Mesendoderm (in vitro differentiated cells): ENCODE measurements around the gene ZC2HC1C.

ENCODE experiments used
- DNase-seq: peaks from one replicate; pipeline ENCODE4 v3.0.0; 2013
- H2AK5ac ChIP-seq: 2 replicates; pipeline ENCODE4 v1.6.1; 2013; ENCODE audit warnings: low read length, inconsistent platforms
- H2BK120ac ChIP-seq: 2 replicates; pipeline ENCODE4 v1.6.1; 2013; ENCODE audit warnings: low read depth, mild to moderate bottlenecking, low read length, moderate library complexity, mixed read lengths
- H2BK15ac ChIP-seq: replicated peaks from 2 replicates; pipeline ENCODE4 v1.6.1; 2013; ENCODE audit warnings: low read depth, mild to moderate bottlenecking, moderate library complexity
- H2BK5ac ChIP-seq: 2 replicates; pipeline ENCODE4 v1.6.1; 2013; ENCODE audit warnings: low read length, inconsistent platforms
- H3K18ac ChIP-seq: 2 replicates; pipeline ENCODE4 v1.6.1; 2013; ENCODE audit warnings: mild to moderate bottlenecking, low read length, mixed read lengths
- H3K23ac ChIP-seq: one replicate; pipeline ENCODE4 v1.6.1; 2013; ENCODE audit warnings: low read length
- H3K27ac ChIP-seq: 2 replicates; pipeline ENCODE4 v1.5.1; 2013; ENCODE audit warnings: low read depth, mild to moderate bottlenecking, inconsistent platforms, low read length, moderate library complexity
- H3K27me3 ChIP-seq: 2 replicates; pipeline ENCODE4 v1.6.1; 2013; ENCODE audit warnings: low read length, control low read depth, mild to moderate bottlenecking, inconsistent platforms; ENCODE audit not compliant: insufficient read depth, poor library complexity
- H3K36me3 ChIP-seq: 2 replicates; pipeline ENCODE4 v1.6.1; 2013; ENCODE audit warnings: low read length, inconsistent platforms; ENCODE audit not compliant: control insufficient read depth, insufficient read depth
- H3K4ac ChIP-seq: one replicate; pipeline ENCODE4 v1.6.1; 2013; ENCODE audit warnings: low read depth, mild to moderate bottlenecking, low read length, moderate library complexity
- H3K4me1 ChIP-seq: 2 replicates; pipeline ENCODE4 v1.6.1; 2013; ENCODE audit warnings: low read depth, low read length, inconsistent platforms; ENCODE audit not compliant: control insufficient read depth
- H3K4me2 ChIP-seq: 2 replicates; pipeline ENCODE4 v1.6.1; 2013; ENCODE audit warnings: low read length
- H3K4me3 ChIP-seq: 2 replicates; pipeline ENCODE4 v1.5.1; 2013; ENCODE audit warnings: mild to moderate bottlenecking, low read length
- H3K56ac ChIP-seq: one replicate; pipeline ENCODE4 v1.6.1; 2013; ENCODE audit warnings: low read length
- H3K79me1 ChIP-seq: 2 replicates; pipeline ENCODE4 v1.6.1; 2013; ENCODE audit warnings: low read length, inconsistent platforms
- H3K79me2 ChIP-seq: 2 replicates; pipeline ENCODE4 v1.6.1; 2013; ENCODE audit warnings: mild to moderate bottlenecking, low read length; ENCODE audit not compliant: control insufficient read depth, insufficient read depth
- H3K9ac ChIP-seq: 2 replicates; pipeline ENCODE4 v1.6.1; 2013; ENCODE audit warnings: low read length, inconsistent platforms
- H4K5ac ChIP-seq: one replicate; pipeline ENCODE4 v1.6.1; 2013; ENCODE audit warnings: low read length
- H4K8ac ChIP-seq: one replicate; pipeline ENCODE4 v1.6.1; 2013; ENCODE audit warnings: low read depth, mild to moderate bottlenecking, control low read depth, low read length, moderate library complexity
- WGBS: extraction: QIAGEN DNeasy Blood & Tissue Kit; methylation state at CpG from one replicate; pipeline ENCODE4 v1.1.7; 2013; ENCODE audit warnings: low lambda C conversion rate, missing lambda C conversion rate; ENCODE audit not compliant: insufficient coverage; ENCODE audit errors: extremely low coverage; 5-methylcytosine and 5-hydroxymethylcytosine counted together

ZC2HC1C gene

GRCh38 chr14:75032939-75033338 is 36.5 kb upstream of the ZC2HC1C start:
- H3K18ac ChIP-seq, result no peak overlapping the region
- no peak overlapping the region for H2BK120ac ChIP-seq
- no CpG with 5 or more reads among the region's 2 CpGs for whole genome bisulfite sequencing
- no peaks in the 10 kb centered on the region for H3K27me3 ChIP-seq
- H3K36me3 ChIP-seq, result no peaks in the 10 kb centered on the region
- no peak overlapping the region for H4K8ac ChIP-seq
- no peak overlapping the region for H3K9ac ChIP-seq
- DNase-seq, result no peak
- no peak overlapping the region for H3K56ac ChIP-seq
- no peaks in the 10 kb centered on the region for H3K79me2 ChIP-seq
- no peak overlapping the region for H3K4me2 ChIP-seq
- no peak overlapping the region for H3K23ac ChIP-seq
- H3K4me3 ChIP-seq, result no peak overlapping the region
- no peak overlapping the region for H3K27ac ChIP-seq
- H3K79me1 ChIP-seq, result no peaks in the 10 kb centered on the region
- no peak overlapping the region for H2BK15ac ChIP-seq
- no peaks in the 10 kb centered on the region for H3K4me1 ChIP-seq
- H4K5ac ChIP-seq, result no peak overlapping the region
- no peak overlapping the region for H3K4ac ChIP-seq
- no peak overlapping the region for H2AK5ac ChIP-seq
- H2BK5ac ChIP-seq, result no peak overlapping the region

- H3K27me3 ChIP-seq, result no peaks in the 10 kb centered on the region
- H3K4ac ChIP-seq, result no peak overlapping the region
- no peaks in the 10 kb centered on the region for H3K79me2 ChIP-seq
- no peaks in the 10 kb centered on the region for H3K79me1 ChIP-seq
- no peak overlapping the region for H2AK5ac ChIP-seq
- no peak overlapping the region for H3K4me2 ChIP-seq
- no peak overlapping the region for H3K27ac ChIP-seq
- H3K36me3 ChIP-seq, result no peaks in the 10 kb centered on the region
- no peak overlapping the region for H3K4me3 ChIP-seq
- no peak overlapping the region for H2BK5ac ChIP-seq
- no peak overlapping the region for H2BK15ac ChIP-seq
- no peaks in the 10 kb centered on the region for H3K4me1 ChIP-seq
- H3K56ac ChIP-seq, result no peak overlapping the region
- no peak for DNase-seq
- H4K5ac ChIP-seq, result no peak overlapping the region
- H2BK120ac ChIP-seq, result no peak overlapping the region
- H4K8ac ChIP-seq, result no peak overlapping the region
- no CpG with 5 or more reads among the region's 1 CpG for WGBS
- H3K23ac ChIP-seq, result no peak overlapping the region
- H3K18ac ChIP-seq, result no peak overlapping the region
- no peak overlapping the region for H3K9ac ChIP-seq
These were observed 28.9 kb upstream of the ZC2HC1C start for GRCh38 chr14:75040507-75040906.

GRCh38 chr14:75040959-75041358 is 28.5 kb upstream of the ZC2HC1C start:
- Histone ChIP-seq H3K27ac (no peak overlapping the region), H3K79me2 (no peaks in the 10 kb centered on the region), H3K27me3 (no peaks in the 10 kb centered on the region), H2AK5ac (no peak overlapping the region), H4K8ac (no peak overlapping the region), H3K18ac (no peak overlapping the region), H3K4me1 (no peaks in the 10 kb centered on the region), H3K4ac (no peak overlapping the region), H3K4me3 (no peak overlapping the region), H3K9ac (no peak overlapping the region), H2BK5ac (no peak overlapping the region), H2BK15ac (no peak overlapping the region), H4K5ac (no peak overlapping the region), H3K56ac (no peak overlapping the region), H3K36me3 (no peaks in the 10 kb centered on the region), H3K79me1 (no peaks in the 10 kb centered on the region), H3K4me2 (no peak overlapping the region), H2BK120ac (no peak overlapping the region), H3K23ac (no peak overlapping the region)
- no peak for DNase-seq
- no CpG with 5 or more reads among the region's 2 CpGs for WGBS

- Histone ChIP-seq H2AK5ac (no peak overlapping the region), H3K27me3 (no peaks in the 10 kb centered on the region), H3K4ac (no peak overlapping the region), H3K4me1 (no peaks in the 10 kb centered on the region), H3K4me2 (no peak overlapping the region), H2BK15ac (no peak overlapping the region), H3K18ac (no peak overlapping the region), H3K23ac (no peak overlapping the region), H3K79me1 (peaks cover 2% of the 10 kb centered on the region), H3K27ac (no peak overlapping the region), H3K56ac (no peak overlapping the region), H4K8ac (no peak overlapping the region), H3K79me2 (no peaks in the 10 kb centered on the region), H3K36me3 (no peaks in the 10 kb centered on the region), H4K5ac (no peak overlapping the region), H3K9ac (no peak overlapping the region), H2BK5ac (no peak overlapping the region), H2BK120ac (no peak overlapping the region), H3K4me3 (no peak overlapping the region)
- WGBS, result no CpG with 5 or more reads among the region's 4 CpGs
- no peak for DNase-seq
These were observed 27.8 kb upstream of the ZC2HC1C start for GRCh38 chr14:75041613-75042012.

GRCh38 chr14:75042035-75042434 is 27.4 kb upstream of the ZC2HC1C start:
- Histone ChIP-seq H3K4me1 (no peaks in the 10 kb centered on the region), H3K56ac (no peak overlapping the region), H3K27me3 (no peaks in the 10 kb centered on the region), H2BK5ac (no peak overlapping the region), H3K79me1 (peaks cover 2% of the 10 kb centered on the region), H3K4me2 (no peak overlapping the region), H3K9ac (no peak overlapping the region), H3K79me2 (no peaks in the 10 kb centered on the region), H3K23ac (no peak overlapping the region), H2AK5ac (no peak overlapping the region), H2BK15ac (no peak overlapping the region), H2BK120ac (no peak overlapping the region), H3K27ac (no peak overlapping the region), H3K18ac (no peak overlapping the region), H3K4me3 (no peak overlapping the region), H4K8ac (no peak overlapping the region), H3K4ac (no peak overlapping the region), H4K5ac (no peak overlapping the region), H3K36me3 (no peaks in the 10 kb centered on the region)
- no peak for DNase-seq
- WGBS, result no CpG with 5 or more reads among the region's 6 CpGs

- no peak overlapping the region for H3K56ac ChIP-seq
- H3K23ac ChIP-seq, result no peak overlapping the region
- no peaks in the 10 kb centered on the region for H3K27me3 ChIP-seq
- no peak overlapping the region for H2BK5ac ChIP-seq
- no peak overlapping the region for H3K4me2 ChIP-seq
- no peak overlapping the region for H3K27ac ChIP-seq
- H3K79me1 ChIP-seq, result peaks cover 2% of the 10 kb centered on the region
- H2AK5ac ChIP-seq, result no peak overlapping the region
- no peak overlapping the region for H4K5ac ChIP-seq
- H3K18ac ChIP-seq, result no peak overlapping the region
- no peaks in the 10 kb centered on the region for H3K4me1 ChIP-seq
- H4K8ac ChIP-seq, result no peak overlapping the region
- WGBS, result no CpG with 5 or more reads among the region's 2 CpGs
- H3K9ac ChIP-seq, result no peak overlapping the region
- no peaks in the 10 kb centered on the region for H3K36me3 ChIP-seq
- no peak overlapping the region for H3K4ac ChIP-seq
- no peak overlapping the region for H3K4me3 ChIP-seq
- no peak overlapping the region for H2BK120ac ChIP-seq
- no peak for DNase-seq
- no peak overlapping the region for H2BK15ac ChIP-seq
- no peaks in the 10 kb centered on the region for H3K79me2 ChIP-seq
These were observed 25.1 kb upstream of the ZC2HC1C start for GRCh38 chr14:75044322-75044721.
